Panc1 (cell line): Measurements from ENCODE around the gene ME2. TPM values are rescaled to one million over a fixed set of nuclear protein-coding genes. Genes with fewer than 3 reads are reported as not detected.

Experiments used
- ATAC-seq: fragments of 200-7000 bp; cut with Tn5 transposase; 2 replicates; pipeline ENCODE4 v1.9.1; 2020; ENCODE audit warnings: mild to moderate bottlenecking, moderate library complexity
- BruUV-seq: library from RNA; stranded (reverse); fragments of 400-500 nt; replicated peaks from 2 replicates; lab custom pipeline; 2021; lab: Mats Ljungman, UMichigan
- CTCF ChIA-PET: fragments of 300-600 bp; sonication (Branson Sonifier 250); formaldehyde crosslinking; loops from one replicate; lab custom pipeline; 2022; ENCODE audit warnings: antibody characterized with exemption; lab: Charles Lee
- POLR2A ChIA-PET: fragments of 300-600 bp; sonication (Branson Sonifier 250); formaldehyde crosslinking; loops from one replicate; lab custom pipeline; 2022; ENCODE audit warnings: antibody characterized with exemption; lab: Charles Lee
- DNase-seq: peaks from one replicate; pipeline ENCODE4 v3.0.0-alpha.2; 2010; ENCODE audit warnings: low read depth, low spot score
- H3K27ac ChIP-seq: 2 replicates; pipeline ENCODE4 v1.5.1; 2011; ENCODE audit warnings: mild to moderate bottlenecking, low read length, inconsistent platforms
- H3K27me3 ChIP-seq: fragments of 200-500 bp; sonication (Bioruptor generic); 2 replicates; pipeline ENCODE4 v1.6.0; 2014; ENCODE audit warnings: low read length, inconsistent platforms; ENCODE audit not compliant: control insufficient read depth, insufficient read depth
- H3K36me3 ChIP-seq: fragments of 200-500 bp; sonication (Bioruptor generic); 2 replicates; pipeline ENCODE4 v1.5.1; 2014; ENCODE audit warnings: inconsistent platforms, mild to moderate bottlenecking, low read length, moderate library complexity; ENCODE audit not compliant: control insufficient read depth, insufficient read depth
- H3K4me1 ChIP-seq: 2 replicates; pipeline ENCODE4 v1.5.1; 2011; ENCODE audit warnings: inconsistent platforms, mild to moderate bottlenecking, low read length, moderate library complexity; ENCODE audit not compliant: control insufficient read depth, insufficient read depth
- H3K4me3 ChIP-seq, 2 experiments: 2 replicates each; pipeline ENCODE4 v1.5.1; 2011 to 2012; ENCODE audit warnings: low read depth in 2 of 2, low read length in 2 of 2, mild to moderate bottlenecking in 2 of 2, inconsistent platforms in 1 of 2, moderate library complexity in 1 of 2
- H3K9me3 ChIP-seq: fragments of 200-500 bp; sonication (Bioruptor generic); 2 replicates; pipeline ENCODE4 v1.5.1; 2014; ENCODE audit warnings: low read depth, mild to moderate bottlenecking, inconsistent platforms, low read length, moderate library complexity; ENCODE audit not compliant: control insufficient read depth, insufficient read depth
- CTCF ChIP-seq: fragments of 450-650 bp; IDR thresholded peaks from 2 replicates; pipeline ENCODE4 v1.5.1; 2017; ENCODE audit warnings: mild to moderate bottlenecking
- POLR2AphosphoS5 ChIP-seq: IDR thresholded peaks from 2 replicates; pipeline ENCODE4 v1.6.1; 2012; ENCODE audit warnings: mild to moderate bottlenecking, low read depth, low read length, moderate library complexity
- REST ChIP-seq, 2 experiments: IDR thresholded peaks; 2 replicates each; pipeline ENCODE4 v1.6.1; 2011 to 2012; ENCODE audit warnings: low read depth in 2 of 2, control low read depth in 1 of 2, low read length in 1 of 2, mild to moderate bottlenecking in 1 of 2, moderate library complexity in 1 of 2; ENCODE audit not compliant: insufficient read depth in 1 of 2
- SIN3A ChIP-seq: IDR thresholded peaks from 2 replicates; pipeline ENCODE4 v1.6.1; 2012; ENCODE audit warnings: low read depth, mild to moderate bottlenecking, low read length, moderate library complexity, borderline replicate concordance; ENCODE audit not compliant: insufficient read depth
- TCF7L2 ChIP-seq: IDR thresholded peaks from 2 replicates; pipeline ENCODE4 v1.6.1; 2011; ENCODE audit warnings: mild to moderate bottlenecking, low read depth, low read length, inconsistent platforms
- in situ Hi-C: cut with HindIII; loops from 2 replicates; pipeline ENCODE4 v1.10.0; 2016; ENCODE audit warnings: low sequenced_read_pairs, low pct_unique_long_range_greater_than_20kb
- intact Hi-C: fragments of 100-400 bp; cut with micrococcal nuclease; formaldehyde crosslinking; loops from one replicate; pipeline ENCODE4 v1.10.0; 2022; ENCODE audit not compliant: unreplicated experiment
- total RNA-seq: library from RNA; stranded (reverse); gene quantifications from one replicate; pipeline ENCODE4 v1.2.1, GENCODE V29; 2021; ENCODE audit not compliant: unreplicated experiment

Gene ME2
- total RNA-seq, 1 experiment from 2014 or later = 38.2 TPM

- ChIA-PET CTCF (no interaction called here), POLR2A (interaction anchor here (0.6 to 0.7 kb wide), 2 partner anchors 29 to 32 kb away, joined by 3 to 12 read pairs; partner anchors contain the start of gene ME2)
- DNase-seq = no peak
- H3K9me3 ChIP-seq = no peaks in the 10 kb centered on the region
- ATAC-seq = no peak
- H3K4me1 ChIP-seq = no peaks in the 10 kb centered on the region
- H3K27me3 ChIP-seq = no peaks in the 10 kb centered on the region
- no peak overlapping the region for H3K27ac ChIP-seq
- intact Hi-C loops (no loop called here), in situ Hi-C loops (no loop called here)
- TF ChIP-seq TCF7L2 (no peak), CTCF (no peak), SIN3A (no peak), POLR2AphosphoS5 (no peak), REST (IDR thresholded peaks at IDR 0.05; ENCODE audit: insufficient read depth in 1 of 2, low read depth in 2 of 2, low read length in 1 of 2) (no peak)
- no peaks in the 10 kb centered on the region for H3K36me3 ChIP-seq
- no TSS peak for BruUV-seq
- H3K4me3 ChIP-seq = no peak overlapping the region
Observed at GRCh38 chr18:50847192-50847591, 31.7 kb upstream of the ME2 start.

GRCh38 chr18:50848061-50848551 lies 30.8 kb upstream of the ME2 start:
- ATAC-seq (no peak), DNase-seq (no peak)
- in situ Hi-C loops = no loop called here
- Histone ChIP-seq H3K27me3 (no peaks in the 10 kb centered on the region), H3K27ac (no peak overlapping the region), H3K36me3 (no peaks in the 10 kb centered on the region), H3K9me3 (no peaks in the 10 kb centered on the region), H3K4me1 (no peaks in the 10 kb centered on the region), H3K4me3 (no peak overlapping the region)
- ChIA-PET CTCF (no interaction called here), POLR2A (interaction anchor here (0.6 kb wide), 1 partner anchor 29 kb away, joined by 3 read pairs; no protein-coding TSS in a partner anchor)
- intact Hi-C loops = no loop called here
- no peak for TF ChIP-seq TCF7L2
- TF ChIP-seq POLR2AphosphoS5 = no peak
- TF ChIP-seq REST (IDR thresholded peaks at IDR 0.05; ENCODE audit: insufficient read depth in 1 of 2, low read depth in 2 of 2, low read length in 1 of 2) = no peak
- TF ChIP-seq CTCF = no peak
- no peak for TF ChIP-seq SIN3A
- BruUV-seq = no TSS peak
